C1 segment of cervical spinal cord (tissue), 14 donors: ENCODE measurements around the gene OR2W1.

Source experiments
- DNase-seq, 14 donors: peaks; one replicate each; lab custom pipeline; 2025; lab: John Stamatoyannopoulos, UW

The OR2W1 gene

DNA sequence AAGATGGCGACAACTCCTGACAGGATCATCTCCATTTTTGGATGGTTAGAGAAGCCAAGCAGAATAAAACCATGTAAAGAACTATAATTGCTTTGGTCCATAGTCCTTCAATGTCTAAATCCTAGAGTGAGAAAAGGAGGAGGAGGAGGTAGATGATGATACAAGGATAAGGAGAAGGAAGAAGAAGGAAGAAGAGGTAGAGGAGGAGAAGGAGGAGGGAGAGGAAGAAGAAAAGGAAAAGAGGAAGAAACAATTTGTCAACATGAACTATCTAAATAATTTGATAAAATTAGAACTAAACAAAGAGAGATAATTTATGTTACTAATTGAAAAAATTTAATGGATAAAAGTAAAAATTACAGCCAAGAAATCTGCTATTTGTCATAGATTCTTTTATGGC is at the start of gene OR2W1:
Gene OR2W1 (minus strand): TSS at position 101 of the 400 bp plus-strand sequence. CDS start 0 bp downstream, at position 101.
- DNase-seq: no peak

DNA sequence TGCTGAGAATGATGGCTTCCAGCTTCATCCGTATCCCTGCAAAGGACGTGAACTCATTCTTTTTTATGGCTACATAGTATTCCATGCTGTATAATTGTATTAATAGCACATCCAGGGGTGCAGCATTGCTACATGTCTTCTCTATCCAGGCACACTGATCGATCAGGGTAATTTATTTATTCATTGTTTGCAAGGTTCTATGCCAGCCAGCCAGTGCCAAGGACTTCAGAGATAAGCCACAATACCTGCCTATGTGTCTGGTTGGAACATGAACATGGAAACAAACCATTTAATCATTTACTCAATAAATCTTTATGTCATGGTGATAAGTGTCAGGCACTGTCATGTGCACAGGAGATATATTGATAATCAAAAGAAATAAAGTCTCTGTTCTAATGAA is 48.0 kb upstream of the OR2W1 start:
- DNase-seq: no peak

DNA sequence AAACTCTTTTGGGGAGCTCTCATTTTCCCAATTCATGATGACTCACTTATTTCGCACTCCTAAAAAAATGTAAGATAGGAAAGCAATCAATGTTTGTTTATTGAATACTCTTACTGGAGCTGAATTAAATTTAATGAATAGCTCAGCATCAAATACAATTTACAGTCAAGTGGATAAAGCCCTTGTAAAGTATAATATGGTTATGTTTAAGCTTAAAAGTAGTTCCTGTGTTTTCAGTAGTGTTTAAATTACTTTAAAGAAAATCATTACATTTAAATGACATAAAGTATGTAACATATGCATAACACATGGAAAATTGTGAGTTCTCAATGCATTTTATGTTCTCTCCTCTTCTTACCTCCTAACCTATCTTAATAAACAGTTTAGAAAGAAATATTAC is 42.2 kb upstream of the OR2W1 start, which contains the start of gene OR2B3:
Gene OR2B3 (minus strand): TSS at position 101 of the 400 bp plus-strand sequence. CDS start 65 bp downstream, at position 36.
- no peak for DNase-seq

DNA sequence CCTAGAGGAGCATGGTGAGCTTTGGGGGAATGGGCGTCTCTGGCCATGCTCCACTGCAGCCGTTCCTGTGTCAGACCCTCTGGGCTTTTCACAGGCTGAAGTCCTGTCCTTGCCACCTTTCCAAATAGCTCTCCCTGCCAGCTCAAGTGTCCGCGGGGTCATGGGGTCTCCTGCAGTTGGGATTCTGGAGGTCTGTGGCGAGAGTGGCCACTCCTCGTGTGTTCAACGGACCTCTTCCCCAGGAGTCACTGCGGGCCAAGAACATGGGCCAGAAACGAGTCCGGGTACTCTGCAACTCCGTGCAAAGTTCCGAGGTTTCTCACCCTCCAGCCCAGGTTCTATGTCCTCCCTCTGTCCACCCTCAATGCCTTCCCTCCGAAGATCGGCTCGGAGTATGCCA is 37.5 kb upstream of the OR2W1 start:
- no peak for DNase-seq

DNA sequence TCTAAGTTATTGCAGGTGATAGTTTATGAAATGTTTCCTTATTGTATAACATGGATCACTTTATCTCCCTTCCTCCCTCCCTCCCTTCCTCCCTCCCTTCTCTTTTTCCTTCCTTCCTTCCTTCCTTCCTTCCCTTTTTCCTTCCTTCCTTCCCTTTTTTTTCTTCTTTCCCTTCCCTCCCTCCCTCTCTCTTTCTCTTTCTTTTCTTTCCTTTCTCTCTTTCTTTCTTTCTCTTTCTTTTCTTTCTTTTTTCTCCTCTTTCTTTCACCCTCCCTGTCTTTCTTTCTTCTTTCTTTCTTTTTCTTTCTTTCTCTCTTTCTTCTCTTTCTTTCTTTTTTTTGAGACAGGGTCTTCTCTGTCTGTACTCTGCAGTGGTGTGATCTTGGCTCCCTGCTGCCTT is 36.3 kb upstream of the OR2W1 start:
- no peak for DNase-seq

DNA sequence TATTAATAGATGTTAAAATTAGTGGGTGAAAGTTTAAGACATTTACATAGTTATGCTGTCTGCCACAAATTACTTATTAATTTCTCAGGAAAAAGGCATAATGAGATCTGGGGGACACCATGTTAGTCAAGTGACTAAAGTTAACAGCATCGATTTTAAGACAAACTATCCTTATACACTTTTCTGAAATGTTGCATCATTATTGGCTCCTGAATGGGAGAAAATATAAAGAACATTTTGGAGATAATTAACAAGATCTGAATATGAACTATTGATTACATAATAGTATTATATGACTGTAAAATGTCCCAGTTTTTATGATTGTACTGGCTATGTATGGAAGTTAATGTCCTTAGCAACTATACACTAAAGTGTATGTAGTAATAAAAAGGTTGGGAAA is 34.2 kb upstream of the OR2W1 start:
- DNase-seq: no peak

GRCh38 chr6:29071831-29072723 is 27.1 kb upstream of the OR2W1 start:
- no peak for DNase-seq

GRCh38 chr6:29051680-29052079 is 6.7 kb upstream of the OR2W1 start:
- DNase-seq: no peak

DNA sequence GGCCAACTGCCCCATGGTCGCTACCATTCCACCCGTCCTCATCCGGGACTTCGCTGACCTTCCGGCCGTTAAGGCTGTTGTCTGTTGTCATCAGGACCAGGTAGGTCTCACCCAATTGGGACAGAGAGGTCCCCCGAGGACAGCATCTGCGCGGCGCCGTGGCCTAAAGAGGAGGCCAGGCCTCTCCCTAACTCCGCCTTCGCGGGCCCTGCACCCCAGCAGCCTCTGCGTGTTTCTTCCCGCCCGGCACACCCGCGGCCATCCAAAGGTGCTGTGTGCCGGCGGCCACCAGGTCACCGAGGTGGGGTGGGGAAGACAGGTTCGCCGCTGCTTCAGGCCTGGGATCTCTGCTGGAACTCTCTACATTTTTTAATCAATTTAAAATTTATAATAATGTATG is 9.0 kb downstream of the OR2W1 start:
- no peak for DNase-seq

GRCh38 chr6:29028821-29029220 is 16.2 kb downstream of the OR2W1 start:
- DNase-seq: no peak

- no peak for DNase-seq
Observed at GRCh38 chr6:29025927-29026585, 18.9 kb downstream of the OR2W1 start.

DNA sequence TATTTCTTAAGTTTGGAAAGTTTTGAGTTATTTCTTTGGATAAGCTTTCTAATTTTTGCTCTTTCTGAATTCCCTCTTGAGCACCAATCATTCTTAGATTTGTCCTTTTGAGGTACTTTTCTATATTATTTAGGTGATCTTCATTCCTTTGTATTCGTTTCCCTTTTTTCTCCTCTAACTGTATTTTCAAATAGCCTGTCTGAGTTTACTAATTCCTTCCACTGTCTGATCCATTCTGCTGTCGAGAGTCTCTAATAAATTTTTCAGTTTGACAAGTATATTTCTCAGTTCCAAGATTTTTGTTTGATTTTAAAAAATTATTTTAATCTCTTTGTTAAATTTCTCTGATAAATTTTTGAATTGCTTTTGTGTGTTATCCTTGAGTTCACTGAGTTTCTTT is 23.5 kb downstream of the OR2W1 start:
- DNase-seq: no peak

GRCh38 chr6:29019629-29020028 is 25.3 kb downstream of the OR2W1 start:
- no peak for DNase-seq

GRCh38 chr6:29017428-29017802 is 27.6 kb downstream of the OR2W1 start:
- DNase-seq: no peak

GRCh38 chr6:29016559-29017427 is 28.2 kb downstream of the OR2W1 start:
- peak in 11 of 14 donors; percentile 6 to 68 (median 37) for DNase-seq

DNA sequence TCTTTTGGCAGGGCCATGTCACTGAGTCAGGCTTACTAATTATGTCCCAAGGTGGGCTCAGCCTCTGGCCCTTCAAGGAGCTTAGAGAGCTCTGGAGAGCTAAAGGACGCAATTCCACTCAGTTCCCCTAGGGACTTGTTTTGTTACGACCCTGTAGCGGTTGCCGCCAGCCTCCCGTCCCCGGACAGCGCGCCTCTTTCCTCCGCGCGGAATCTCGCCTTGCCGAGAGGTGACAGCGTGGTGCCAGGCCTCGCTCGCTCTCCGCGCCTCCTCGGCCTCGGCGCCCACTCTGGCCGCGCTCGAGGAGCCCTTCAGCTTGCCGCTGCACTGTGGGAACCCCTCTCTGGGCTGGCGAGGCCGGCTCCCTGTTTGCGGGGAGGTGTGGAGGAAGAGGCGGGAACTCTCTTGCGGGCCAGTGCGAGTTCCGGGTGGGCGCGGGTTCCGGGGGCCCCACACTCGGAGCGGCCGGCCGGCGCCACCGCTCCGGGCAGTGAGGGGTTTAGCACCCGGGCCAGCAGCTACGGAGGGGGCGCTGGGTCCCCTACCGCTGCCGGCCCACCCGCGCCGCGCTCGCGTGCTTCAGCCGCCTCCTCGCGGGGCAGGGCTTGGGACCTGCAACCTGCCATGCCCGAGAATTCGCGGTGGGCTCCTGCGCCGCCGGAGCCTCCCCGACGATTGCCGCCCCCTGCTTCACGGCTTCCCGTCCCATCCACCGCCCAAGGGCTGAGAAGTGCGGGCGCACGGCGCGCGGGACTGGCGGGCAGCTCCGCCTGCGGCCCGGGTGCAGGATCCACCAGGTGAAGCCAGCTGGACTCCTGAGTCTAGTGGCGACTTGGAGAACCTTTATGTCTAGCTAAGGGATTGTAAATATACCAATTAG is 30.0 kb downstream of the OR2W1 start:
- DNase-seq: no peak

- peak in 3 of 14 donors; percentile 1 to 12 (median 5) for DNase-seq
Observed at GRCh38 chr6:29011276-29011734, 33.7 kb downstream of the OR2W1 start.

GRCh38 chr6:29009358-29009757 is 35.6 kb downstream of the OR2W1 start:
- DNase-seq: no peak

- DNase-seq: no peak
Observed at GRCh38 chr6:29008089-29008488, 36.9 kb downstream of the OR2W1 start.

GRCh38 chr6:29005183-29005885 is 39.6 kb downstream of the OR2W1 start, which contains the start of gene ZNF311:
Gene ZNF311, minus strand, starts transcription at chr6:29005315. Its CDS starts 1,361 bp downstream, at chr6:29003954.
- DNase-seq: peak in 8 of 14 donors; percentile 8 to 29 (median 14)
